ENCODE results near the gene PLPPR3.

Gene PLPPR3, protein sequence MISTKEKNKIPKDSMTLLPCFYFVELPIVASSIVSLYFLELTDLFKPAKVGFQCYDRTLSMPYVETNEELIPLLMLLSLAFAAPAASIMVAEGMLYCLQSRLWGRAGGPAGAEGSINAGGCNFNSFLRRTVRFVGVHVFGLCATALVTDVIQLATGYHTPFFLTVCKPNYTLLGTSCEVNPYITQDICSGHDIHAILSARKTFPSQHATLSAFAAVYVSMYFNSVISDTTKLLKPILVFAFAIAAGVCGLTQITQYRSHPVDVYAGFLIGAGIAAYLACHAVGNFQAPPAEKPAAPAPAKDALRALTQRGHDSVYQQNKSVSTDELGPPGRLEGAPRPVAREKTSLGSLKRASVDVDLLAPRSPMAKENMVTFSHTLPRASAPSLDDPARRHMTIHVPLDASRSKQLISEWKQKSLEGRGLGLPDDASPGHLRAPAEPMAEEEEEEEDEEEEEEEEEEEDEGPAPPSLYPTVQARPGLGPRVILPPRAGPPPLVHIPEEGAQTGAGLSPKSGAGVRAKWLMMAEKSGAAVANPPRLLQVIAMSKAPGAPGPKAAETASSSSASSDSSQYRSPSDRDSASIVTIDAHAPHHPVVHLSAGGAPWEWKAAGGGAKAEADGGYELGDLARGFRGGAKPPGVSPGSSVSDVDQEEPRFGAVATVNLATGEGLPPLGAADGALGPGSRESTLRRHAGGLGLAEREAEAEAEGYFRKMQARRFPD

DNA sequence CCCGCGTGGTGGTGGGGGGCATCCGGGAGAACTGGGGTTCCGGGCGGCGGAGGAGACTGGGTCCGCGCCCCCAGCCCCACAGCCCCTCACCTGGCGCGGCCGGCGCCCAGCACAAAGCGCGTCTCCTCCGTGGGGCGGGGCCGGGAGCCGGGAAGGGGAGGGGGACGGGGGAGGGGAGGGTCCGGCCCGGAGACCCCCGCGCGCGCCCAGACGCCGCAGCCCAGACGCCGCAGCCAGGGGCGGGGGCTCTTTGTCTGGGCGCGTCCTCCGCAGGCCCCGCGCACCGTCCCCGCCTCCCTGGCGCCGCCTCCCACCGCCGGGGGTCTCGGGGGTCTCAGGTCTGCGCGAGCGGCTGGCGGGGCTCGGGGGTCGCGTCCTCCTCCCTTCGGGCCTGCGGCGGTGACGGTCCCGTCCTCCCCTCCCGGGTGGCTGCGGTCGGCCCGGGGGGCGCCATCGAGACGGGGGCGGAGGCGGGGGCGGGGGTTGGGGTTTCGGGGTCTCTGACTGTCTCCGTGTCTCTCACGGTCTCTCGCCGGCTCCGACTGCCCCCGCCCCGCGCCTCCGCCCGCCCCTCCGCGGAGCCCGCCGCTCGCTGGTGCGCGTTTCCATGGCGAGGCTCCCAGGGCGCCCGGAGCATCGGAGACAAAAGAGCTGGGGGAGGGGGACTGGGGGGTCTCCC is at the start of gene PLPPR3:
Gene PLPPR3, minus strand, starts transcription at position 131 of the 679 bp plus-strand sequence. CDS start 396 bp downstream, outside the sequence.
- DNase-seq (ENCODE audit: low spot score): no peak

DNA sequence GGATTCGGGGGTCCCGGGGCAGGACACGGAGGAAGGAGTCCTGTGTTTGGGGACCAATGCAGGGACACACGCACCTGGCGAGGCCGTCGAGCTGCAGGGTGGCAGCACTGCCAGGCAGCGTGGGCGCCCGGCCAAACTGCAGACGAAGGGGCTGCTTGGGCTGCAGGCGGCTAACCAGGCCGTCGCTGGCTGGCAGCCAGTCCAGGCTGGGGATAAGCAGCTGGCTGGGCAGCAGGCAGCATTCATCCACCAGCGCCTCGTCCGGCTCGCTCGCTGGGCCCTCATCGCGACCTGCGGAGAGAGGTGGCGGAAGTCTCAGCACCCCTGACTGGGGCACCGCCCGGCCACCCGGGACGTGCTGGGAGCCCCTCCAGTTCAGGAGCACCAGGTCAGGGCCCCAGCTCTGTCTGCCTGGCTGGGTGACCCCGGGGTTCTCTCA is 49.2 kb upstream of the PLPPR3 start:
- no peak for DNase-seq (ENCODE audit: low spot score)

DNA sequence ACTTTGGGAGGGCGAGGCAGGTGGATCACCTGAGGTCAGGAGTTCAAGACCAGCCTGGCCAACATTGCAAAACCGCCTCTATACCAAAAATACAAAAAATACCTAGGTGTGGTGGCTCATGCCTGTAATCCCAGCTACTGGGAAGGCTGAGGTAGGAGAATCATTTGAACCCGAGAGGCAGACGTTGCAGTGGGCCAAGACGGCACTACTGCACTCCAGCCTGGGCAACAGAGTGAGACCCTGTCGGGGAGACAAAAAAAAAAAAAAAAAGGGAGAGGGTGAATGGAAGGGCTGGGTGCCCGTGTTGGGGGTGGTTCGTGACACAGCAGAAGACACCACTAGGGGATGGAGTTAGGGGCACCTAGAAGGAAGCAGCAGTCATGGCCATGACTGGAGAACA is 48.6 kb upstream of the PLPPR3 start:
- DNase-seq (ENCODE audit: low spot score): no peak

DNA sequence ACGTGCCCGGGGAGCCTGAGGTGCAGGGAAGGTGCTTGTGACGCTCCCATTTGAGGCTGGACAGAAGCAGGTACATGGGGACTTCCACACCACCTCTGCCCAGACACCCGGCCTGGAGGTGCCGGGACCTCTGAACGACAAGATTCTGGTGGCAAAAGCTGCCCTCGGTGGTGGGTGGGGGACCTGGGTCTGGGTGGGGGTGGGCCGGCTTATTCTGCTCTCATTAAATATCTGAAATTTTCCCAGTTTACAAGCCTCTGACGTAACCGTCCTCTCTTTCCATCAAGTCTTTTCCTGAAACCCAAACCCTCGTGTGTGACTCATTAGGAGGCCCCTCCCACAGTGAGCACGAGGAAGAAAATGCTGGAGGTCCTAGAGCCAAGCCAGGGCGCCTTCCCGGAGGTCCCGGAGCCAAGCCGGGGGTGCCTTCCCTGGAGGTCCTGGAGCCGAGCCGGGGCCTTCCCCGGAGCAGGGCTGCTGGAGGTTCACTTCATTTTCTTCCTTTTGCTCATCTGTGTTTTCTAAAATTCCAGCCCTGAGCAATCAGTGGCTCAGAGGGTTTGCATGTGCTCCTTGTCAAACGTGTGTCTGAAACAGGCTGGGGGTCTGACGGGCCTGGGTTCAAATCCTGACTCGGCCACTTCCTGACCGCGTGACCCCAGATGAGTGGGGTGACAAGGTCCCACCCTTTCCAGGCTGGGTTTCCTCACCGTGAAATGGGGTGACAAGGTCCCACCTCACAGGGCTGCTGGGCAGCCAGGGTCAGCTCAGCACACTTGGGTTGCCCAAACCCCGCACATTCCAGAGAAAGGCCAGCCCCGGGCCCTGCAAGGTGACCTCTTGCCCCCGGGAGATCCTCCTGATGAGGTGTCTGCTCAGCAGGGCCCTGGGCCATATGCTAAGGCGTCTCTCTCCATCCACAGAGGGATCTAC is 47.8 kb upstream of the PLPPR3 start:
- DNase-seq (ENCODE audit: low spot score): peak; percentile 86

DNA sequence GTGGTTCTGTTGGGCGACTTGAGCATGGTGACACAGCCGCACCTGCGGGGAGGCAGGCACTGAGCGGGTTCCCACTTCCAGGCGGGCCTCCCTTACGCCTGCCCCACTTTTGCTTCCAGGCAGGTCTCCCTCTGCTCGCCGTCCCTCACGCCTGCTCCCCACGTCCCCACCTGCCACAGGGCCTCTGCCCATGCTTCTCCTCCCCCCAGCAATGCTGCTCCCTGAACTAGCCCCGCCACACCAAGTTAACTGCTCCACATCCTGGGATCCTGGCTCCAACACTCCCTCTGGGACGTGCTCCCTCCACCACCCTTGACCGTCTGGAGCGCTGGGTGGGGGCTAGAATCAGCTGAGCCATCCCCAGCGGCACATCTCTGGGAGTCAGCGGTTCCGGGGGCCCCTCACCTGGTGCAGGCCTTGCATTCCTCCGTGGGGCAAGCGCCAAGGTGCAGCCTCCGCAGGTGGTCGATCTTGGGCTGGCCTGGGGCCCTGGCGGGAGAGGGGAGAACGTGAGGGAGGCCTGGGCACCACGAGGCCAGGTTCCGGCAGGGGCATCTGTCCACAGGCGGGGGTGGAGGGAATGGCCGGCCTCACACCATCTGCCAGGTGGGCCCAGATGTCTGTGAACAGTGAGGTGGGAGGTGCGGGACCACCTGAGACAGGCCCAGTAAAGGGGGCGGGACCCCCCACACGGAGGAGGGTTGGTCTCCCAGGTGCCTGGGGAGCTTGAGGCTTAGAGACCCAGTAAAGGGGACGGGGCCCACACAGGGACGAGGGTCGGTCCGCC is 46.9 kb upstream of the PLPPR3 start:
- no peak for DNase-seq (ENCODE audit: low spot score)

DNA sequence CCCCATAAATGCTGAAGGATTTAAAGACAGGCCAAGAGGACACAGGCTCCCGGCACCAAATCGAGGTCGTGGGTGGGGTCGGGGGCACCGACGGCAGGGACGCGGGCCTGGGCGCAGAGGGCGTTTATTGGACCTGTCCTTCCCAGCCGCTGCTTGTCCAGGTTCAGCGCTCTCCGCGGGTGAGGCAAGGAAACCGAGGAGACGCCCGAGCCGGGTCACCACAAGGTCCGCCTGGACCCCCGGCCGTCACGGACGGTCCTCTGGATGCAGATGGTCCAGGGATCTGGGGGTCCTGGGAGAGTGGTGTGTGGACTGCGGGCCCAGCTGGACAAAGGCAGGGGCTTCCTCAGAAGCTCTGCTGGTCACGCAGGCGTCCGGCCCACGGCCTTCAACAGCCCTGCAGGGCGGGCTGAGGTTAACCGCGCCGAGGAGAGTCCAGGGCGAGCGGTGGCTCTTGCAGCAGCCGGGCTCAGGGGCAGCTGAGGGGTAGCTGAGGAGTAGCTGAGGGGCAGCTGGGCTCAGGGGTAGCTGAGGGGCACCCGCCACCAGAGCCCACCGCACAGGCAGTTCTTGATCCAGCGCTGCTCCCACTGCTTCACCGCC is 46.2 kb upstream of the PLPPR3 start:
- DNase-seq (ENCODE audit: low spot score): no peak

DNA sequence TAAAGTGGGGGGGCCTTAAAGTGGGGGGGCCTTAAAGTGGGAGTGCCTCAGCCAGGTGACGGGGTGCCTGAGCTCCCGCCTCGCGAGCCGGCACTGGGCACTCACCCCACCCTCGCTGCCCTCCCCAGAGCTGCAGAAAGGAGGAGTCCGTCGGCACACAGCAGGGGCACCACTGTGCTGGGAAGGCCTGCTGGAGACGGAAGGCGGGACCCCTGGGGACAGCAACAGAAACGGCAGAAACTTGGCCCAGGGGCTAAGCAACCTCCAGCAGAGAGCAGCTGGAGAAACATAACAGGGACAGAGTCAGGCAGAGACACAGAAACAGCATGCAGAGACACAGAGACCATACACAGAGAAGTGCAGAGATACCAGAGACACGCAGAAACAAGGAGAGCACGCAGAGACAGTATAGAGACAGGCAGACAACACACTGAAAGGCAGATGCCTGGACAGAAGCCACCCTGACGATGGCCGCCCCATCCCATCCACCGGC is 45.6 kb upstream of the PLPPR3 start:
- no peak for DNase-seq (ENCODE audit: low spot score)

DNA sequence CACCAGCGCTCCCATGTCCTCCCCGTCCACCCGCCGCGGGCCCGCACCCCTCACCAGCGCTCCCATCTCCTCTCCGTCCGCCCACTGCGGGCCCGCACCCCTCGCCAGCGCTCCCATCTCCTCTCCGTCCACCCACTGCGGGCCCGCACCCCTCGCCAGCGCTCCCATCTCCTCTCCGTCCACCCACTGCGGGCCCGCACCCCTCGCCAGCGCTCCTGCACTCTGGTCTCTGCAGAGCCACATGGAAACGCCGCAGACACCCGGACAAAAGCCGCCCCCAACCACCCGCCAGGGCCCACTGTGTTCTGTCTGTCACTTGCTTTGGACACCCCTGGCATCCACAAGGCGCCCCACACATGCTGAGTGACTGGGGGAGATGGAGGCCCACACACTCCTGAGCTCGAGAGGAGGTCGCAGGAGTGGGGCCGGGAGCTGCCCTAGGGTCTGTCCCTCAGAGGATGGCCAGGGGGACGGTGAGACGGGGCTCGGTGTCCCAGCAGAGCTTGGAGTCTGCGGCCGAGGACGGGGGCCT is 45.1 kb upstream of the PLPPR3 start:
- DNase-seq (ENCODE audit: low spot score): no peak

DNA sequence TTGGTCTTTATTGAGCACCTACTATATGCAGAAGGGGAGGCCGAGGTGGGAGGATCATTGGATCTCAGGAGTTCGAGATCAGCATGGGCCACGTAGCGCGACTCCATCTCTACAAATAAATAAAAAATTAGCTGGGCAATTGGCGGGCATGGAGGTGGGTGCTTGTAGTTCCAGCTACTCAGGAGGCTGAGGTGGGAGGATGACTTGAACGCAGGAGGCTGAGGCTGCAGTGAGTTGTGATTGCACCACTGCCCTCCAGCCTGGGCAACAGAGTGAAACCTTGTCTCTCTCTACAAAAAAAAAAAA is 41.5 kb upstream of the PLPPR3 start:
- DNase-seq (ENCODE audit: low spot score): no peak

DNA sequence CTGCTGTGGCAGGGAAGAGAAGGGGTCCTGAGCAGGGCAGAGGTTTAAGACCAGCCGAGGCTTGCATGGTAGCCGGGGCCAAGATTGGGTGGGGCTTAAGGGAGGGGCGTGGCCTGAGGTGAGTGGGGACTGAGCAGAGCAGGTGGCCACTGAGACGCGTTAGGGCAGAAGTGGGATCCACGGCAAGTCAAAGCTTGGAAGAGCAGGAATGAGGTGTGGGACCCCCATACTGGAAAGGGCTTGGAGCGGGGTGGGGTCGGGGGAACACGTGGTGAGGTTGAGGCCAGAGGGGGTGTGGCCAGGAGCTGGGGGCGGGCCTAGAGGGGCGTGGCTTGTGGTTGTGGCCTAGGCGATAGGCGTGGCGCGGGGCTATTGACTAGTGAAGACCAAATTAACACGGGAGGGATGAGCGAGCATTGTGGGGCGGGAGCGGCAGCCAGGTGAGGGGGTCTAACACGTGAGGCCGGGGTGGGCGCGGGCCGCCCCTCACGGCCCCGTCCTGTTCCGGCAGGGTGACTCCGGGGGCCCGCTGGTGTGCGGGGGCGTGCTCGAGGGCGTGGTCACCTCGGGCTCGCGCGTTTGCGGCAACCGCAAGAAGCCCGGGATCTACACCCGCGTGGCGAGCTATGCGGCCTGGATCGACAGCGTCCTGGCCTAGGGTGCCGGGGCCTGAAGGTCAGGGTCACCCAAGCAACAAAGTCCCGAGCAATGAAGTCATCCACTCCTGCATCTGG is 41.0 kb upstream of the PLPPR3 start:
- peak; percentile 84 for DNase-seq (ENCODE audit: low spot score)

DNA sequence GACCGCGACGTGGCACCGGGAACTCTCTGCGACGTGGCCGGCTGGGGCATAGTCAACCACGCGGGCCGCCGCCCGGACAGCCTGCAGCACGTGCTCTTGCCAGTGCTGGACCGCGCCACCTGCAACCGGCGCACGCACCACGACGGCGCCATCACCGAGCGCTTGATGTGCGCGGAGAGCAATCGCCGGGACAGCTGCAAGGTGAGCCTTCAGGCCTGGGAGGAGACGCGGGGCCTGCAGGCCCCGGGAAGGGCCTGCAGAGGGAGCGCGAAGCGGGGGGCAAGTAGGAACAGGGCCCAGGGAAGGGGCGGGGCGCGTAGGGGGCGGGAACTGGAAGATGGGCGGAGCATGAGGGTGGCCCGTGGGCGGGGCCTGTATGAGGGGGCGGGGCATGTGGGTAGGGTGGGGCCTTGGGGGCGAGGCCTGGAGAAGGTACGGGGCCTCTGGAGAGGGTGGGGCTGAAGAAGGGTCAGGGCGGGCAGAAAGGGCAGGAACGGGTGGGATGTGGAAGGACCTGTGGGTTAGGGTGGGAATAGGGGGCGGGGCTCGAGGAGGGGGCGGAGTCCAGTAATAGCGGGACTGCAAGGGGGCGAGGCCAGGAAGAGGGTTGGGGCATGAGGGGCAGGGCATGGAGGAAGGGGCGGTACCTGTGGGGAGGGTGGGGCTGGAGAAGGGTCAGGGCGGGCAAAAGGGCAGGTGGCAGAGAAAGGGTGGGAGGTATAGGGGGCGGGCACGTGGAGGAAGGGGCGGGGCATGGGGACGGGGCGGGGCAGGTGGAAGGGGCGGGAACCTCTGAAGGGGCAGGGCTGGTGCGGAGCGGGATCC is 40.2 kb upstream of the PLPPR3 start:
- peak; percentile 63 for DNase-seq (ENCODE audit: low spot score)

DNA sequence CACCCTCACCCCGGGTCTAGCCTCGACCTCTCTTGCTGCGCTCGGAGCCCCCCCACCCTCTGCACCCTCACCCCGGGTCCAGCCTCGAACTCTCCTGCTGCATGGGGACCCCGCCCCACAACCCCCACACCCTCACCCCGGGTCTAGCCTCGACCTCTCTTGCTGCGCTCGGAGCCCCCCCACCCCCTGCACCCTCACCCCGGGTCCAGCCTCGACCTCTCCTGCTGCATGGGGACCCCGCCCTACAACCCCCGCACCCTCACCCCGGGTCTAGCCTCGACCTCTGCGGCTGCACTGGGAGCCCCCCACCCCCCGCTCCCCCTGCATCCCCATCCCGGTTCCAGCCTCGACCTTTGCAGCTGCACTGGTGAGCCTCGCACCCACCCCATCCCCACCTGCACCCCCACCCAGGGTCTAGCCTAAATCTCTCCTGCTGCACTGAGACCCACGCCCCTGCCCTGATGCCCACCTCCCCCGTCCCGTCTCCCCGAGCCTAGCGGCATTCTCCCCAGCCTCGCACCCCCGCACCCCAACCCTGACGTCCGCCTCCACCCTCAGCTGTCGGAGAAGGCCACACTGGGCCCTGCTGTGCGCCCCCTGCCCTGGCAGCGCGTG is 39.5 kb upstream of the PLPPR3 start:
- DNase-seq (ENCODE audit: low spot score): no peak

DNA sequence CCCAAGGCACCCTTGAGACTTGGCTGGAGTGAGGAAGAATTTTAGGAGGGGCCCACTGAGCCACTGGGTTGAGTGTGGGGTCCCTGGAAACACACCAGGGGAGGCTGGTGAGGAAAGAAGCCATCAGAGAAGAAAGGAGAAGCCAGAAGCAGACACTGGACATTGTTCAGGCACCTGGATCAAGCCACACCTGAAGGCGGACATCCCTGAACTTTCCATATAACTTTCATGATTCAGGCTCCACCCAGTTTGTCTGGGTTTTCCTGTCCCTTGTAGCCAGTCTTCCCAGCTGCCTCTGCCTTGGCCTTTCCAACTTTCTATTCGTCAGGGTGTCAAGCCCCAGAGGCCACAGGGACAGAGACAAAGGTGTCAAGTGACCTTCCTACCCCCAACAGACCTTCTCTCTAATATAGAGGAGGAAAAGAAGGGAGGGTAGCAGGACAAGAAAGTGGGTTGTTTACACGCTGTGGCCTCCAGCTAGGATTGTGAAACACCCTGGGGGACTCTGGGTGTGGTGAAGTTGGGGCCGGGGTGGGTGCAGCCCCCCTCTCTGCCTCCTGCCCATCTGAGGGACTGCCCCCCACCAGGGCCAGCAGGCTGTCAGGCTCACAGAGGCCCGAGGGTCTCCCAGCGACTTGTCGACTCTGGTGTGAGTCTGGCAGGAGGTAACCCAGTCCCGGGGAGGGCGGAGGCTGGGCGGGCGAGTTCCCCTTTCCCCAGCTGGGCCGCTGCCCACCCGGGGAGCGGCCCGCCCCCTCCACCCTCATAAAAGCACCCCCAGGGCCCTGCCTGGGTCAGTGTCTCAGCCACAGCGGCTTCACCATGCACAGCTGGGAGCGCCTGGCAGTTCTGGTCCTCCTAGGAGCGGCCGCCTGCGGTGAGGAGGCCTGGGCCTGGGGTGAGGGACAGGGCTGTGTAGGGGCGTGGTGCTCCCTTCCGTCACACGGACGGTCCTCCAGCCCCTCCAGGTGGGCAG is 37.4 kb upstream of the PLPPR3 start, which contains the start of gene CFD:
Gene CFD, plus strand, starts transcription at position 797 of the 976 bp plus-strand sequence. Its CDS starts 26 bp downstream, at position 823.
- no peak for DNase-seq (ENCODE audit: low spot score)

DNA sequence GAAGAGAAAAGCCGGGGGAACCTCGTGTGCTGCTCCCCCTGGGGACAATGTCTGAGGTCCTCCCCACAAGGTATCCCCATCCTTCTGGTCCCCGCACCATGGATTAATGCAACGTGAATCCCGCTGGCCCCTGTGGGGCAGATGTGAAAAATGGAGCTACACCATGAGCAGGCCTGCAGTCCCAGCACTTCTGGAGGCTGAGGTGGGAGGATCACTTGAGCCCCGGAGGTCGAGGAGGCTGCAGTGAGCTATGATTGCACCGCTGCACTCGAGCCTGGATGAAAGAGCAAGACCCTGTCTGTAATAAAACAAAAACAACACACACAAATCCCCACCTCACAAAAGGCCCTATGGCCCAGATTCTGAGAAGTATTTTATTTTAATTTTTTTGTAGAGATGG is 36.5 kb upstream of the PLPPR3 start:
- DNase-seq (ENCODE audit: low spot score): no peak

DNA sequence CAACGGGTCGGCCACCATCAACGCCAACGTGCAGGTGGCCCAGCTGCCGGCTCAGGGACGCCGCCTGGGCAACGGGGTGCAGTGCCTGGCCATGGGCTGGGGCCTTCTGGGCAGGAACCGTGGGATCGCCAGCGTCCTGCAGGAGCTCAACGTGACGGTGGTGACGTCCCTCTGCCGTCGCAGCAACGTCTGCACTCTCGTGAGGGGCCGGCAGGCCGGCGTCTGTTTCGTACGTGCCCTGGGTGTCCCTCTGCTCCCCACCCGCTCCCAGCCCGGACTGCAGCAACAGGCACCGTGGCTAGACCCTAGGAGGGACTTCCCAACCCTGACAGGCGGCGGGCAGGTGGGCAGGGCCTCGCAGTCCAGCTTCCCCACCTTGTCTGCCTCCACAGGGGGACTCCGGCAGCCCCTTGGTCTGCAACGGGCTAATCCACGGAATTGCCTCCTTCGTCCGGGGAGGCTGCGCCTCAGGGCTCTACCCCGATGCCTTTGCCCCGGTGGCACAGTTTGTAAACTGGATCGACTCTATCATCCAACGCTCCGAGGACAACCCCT is 33.9 kb upstream of the PLPPR3 start:
- DNase-seq (ENCODE audit: low spot score): no peak

DNA sequence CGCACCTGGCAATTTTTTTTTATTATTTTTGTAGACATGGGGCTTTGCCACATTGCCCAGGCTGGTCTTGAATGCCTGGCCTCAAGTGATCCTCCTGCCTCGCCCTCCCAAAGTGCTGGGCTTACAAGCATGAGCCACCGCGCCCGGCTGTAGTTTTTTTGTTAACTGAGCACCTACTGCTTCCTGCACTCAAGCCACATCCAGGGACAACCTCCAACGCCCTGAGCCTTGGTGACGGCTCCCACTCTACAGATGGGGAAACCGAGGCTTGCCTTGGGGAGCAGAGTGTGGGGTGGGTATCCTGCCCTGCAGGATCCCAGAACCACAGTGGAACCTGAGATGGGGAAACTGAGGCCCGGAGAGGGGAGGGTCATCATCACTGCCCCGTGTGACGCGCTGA is 33.4 kb upstream of the PLPPR3 start:
- DNase-seq (ENCODE audit: low spot score): no peak
